ENCODE measurements around the gene TAP1. TPM values are rescaled to one million over a fixed set of nuclear protein-coding genes. Genes with fewer than 3 reads are reported as not detected.

Gene TAP1
- total RNA-seq, 1 experiment from 2014 or later = 13.6 TPM

DNA sequence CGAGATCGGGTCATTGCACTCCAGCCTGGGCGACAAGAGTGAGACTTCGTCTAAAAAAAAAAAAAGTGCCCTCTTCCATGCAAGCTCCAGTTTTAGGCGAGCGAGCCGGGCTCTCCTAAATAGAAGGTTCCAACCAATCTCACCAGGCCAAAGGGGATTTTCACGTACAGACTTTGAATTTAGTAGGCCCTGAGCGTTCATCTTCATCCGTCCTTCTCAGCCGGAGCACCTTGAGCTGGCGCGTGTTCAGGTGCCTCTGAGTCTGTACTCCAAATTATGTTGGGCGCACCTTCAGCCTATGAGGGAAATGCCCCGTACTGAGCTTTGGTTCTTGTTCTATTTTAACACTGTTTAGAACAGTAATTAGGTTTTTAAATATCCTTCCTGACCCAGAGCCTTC, 14.1 kb downstream of the TAP1 start:
- Mint-ChIP-seq H3K27ac (no peak overlapping the region), H3K9me3 (no peaks in the 10 kb centered on the region), H3K4me3 (no peak overlapping the region), H3K36me3 (peaks cover 19% of the 10 kb centered on the region), H3K4me1 (peaks cover 17% of the 10 kb centered on the region), H3K27me3 (ENCODE audit: low read depth) (peaks cover 65% of the 10 kb centered on the region)
- DNase-seq (ENCODE audit: low spot score) (no peak), ATAC-seq (no peak)
- no peak for TF ChIP-seq TEAD4 (CRISPR knock-in tag; IDR thresholded peaks at IDR 0.05)
- TF ChIP-seq, protein P1, sequence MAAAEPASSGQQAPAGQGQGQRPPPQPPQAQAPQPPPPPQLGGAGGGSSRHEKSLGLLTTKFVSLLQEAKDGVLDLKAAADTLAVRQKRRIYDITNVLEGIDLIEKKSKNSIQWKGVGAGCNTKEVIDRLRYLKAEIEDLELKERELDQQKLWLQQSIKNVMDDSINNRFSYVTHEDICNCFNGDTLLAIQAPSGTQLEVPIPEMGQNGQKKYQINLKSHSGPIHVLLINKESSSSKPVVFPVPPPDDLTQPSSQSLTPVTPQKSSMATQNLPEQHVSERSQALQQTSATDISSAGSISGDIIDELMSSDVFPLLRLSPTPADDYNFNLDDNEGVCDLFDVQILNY (CRISPR knock-in tag; IDR thresholded peaks at IDR 0.05) = 0 out of 2 replicates have a peak, but pooled peaks have one; percentile 6
- ChIA-PET CTCF (interaction anchor here (1.1 to 3.9 kb wide), 12 partner anchors 12 to 145 kb away, joined by 3 to 291 read pairs (median 16); partner anchors contain the start of genes PSMB9 and TAP1), POLR2A (interaction anchor here (1.3 to 1.7 kb wide), 3 partner anchors 14 to 133 kb away, joined by 8 to 16 read pairs (median 12); partner anchors contain the start of genes PSMB9 and TAP1)

DNA sequence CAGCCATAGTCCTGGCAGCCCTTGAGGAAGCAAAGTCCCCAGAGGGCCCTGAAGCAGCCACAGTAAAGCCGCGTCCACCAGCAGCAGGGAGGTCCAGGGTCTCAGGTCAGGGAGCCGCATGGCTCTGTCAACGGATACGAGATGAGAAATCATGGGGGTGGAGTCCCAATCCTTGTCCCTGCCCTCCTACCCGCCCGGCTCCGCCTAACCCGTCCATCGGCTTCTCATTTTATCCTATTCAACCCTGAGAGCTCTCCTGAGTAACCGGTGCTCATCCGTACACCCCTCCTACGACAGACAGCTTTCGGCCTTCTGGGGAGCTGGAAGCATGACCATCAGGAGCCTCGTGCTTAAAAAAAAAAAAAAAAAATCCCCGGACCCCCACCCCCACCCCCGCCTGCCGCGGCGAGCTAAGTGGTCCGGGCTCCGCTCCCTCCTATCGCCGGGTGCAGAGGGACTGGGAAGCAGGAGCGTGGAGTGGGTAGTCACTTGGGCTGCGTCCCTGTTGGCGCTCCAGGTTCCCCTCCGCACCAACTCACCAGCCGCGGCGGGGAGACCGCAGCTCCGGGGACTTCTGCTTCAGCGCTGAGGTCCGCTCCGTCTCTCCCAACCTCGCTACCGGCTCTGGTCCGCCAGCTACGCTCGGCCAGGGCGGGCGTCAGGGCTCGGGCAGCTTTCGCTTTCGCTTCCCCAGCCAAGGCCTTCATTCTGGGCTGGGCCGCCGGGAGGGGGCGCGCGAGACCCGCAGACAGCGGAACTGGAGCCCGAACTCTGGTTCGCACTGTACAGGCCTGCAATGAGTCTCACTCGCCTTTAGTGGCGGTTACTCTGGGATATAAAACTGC, 15.2 kb downstream of the TAP1 start, which contains the start of gene TAP2:
TAP2 (minus strand) TSS at position 626 of the 845 bp plus-strand sequence; CDS start at position 120, 506 bp downstream.
- CTCF ChIA-PET = interaction anchor here (0.6 to 3.9 kb wide), 73 partner anchors 8 to 1157 kb away, joined by 3 to 291 read pairs (median 4); partner anchors contain the start of genes ATF6B, BRD2, HLA-DMA and HLA-DMB
- Mint-ChIP-seq H3K36me3 (peaks cover 19% of the 10 kb centered on the region), H3K27ac (no peak within 1 kb of the TSS), H3K27me3 (ENCODE audit: low read depth) (peaks cover 55% of the 10 kb centered on the region), H3K9me3 (no peaks in the 10 kb centered on the region), H3K4me3 (peak within 1 kb of the TSS; percentile 72), H3K4me1 (peaks cover 17% of the 10 kb centered on the region)
- DNase-seq (ENCODE audit: low spot score) = peak; percentile 97
- ATAC-seq = peak; percentile 88
- POLR2A ChIA-PET = interaction anchor here (1.0 to 1.7 kb wide), 9 partner anchors 11 to 643 kb away, joined by 3 to 16 read pairs (median 4); partner anchors contain the start of genes HLA-DMA, PSMB9 and TAP1
- no peak for TF ChIP-seq KAT7 (CRISPR knock-in tag; IDR thresholded peaks at IDR 0.05; ENCODE audit: borderline replicate concordance)
- no peak for TF ChIP-seq ZNF416 (CRISPR knock-in tag; IDR thresholded peaks at IDR 0.05)
- TF ChIP-seq NFATC4 (CRISPR knock-in tag; IDR thresholded peaks at IDR 0.05) = no peak
- no peak for TF ChIP-seq ZNF423 (CRISPR knock-in tag; IDR thresholded peaks at IDR 0.05)
- TF ChIP-seq, protein P2, sequence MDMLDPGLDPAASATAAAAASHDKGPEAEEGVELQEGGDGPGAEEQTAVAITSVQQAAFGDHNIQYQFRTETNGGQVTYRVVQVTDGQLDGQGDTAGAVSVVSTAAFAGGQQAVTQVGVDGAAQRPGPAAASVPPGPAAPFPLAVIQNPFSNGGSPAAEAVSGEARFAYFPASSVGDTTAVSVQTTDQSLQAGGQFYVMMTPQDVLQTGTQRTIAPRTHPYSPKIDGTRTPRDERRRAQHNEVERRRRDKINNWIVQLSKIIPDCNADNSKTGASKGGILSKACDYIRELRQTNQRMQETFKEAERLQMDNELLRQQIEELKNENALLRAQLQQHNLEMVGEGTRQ (CRISPR knock-in tag; IDR thresholded peaks at IDR 0.05) = no peak
- TF ChIP-seq MXD4 (CRISPR knock-in tag; IDR thresholded peaks at IDR 0.05; ENCODE audit: borderline replicate concordance) = no peak
- TF ChIP-seq ZNF232 (CRISPR knock-in tag; IDR thresholded peaks at IDR 0.05) = no peak; the same call in 1 of the 2 replicates
- TF ChIP-seq ZNF396 (CRISPR knock-in tag; IDR thresholded peaks at IDR 0.05; ENCODE audit: borderline replicate concordance) = no peak
- TF ChIP-seq CBFB (CRISPR knock-in tag; IDR thresholded peaks at IDR 0.05; ENCODE audit: low read depth) = no peak
- TF ChIP-seq, protein P3, sequence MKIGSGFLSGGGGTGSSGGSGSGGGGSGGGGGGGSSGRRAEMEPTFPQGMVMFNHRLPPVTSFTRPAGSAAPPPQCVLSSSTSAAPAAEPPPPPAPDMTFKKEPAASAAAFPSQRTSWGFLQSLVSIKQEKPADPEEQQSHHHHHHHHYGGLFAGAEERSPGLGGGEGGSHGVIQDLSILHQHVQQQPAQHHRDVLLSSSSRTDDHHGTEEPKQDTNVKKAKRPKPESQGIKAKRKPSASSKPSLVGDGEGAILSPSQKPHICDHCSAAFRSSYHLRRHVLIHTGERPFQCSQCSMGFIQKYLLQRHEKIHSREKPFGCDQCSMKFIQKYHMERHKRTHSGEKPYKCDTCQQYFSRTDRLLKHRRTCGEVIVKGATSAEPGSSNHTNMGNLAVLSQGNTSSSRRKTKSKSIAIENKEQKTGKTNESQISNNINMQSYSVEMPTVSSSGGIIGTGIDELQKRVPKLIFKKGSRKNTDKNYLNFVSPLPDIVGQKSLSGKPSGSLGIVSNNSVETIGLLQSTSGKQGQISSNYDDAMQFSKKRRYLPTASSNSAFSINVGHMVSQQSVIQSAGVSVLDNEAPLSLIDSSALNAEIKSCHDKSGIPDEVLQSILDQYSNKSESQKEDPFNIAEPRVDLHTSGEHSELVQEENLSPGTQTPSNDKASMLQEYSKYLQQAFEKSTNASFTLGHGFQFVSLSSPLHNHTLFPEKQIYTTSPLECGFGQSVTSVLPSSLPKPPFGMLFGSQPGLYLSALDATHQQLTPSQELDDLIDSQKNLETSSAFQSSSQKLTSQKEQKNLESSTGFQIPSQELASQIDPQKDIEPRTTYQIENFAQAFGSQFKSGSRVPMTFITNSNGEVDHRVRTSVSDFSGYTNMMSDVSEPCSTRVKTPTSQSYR (CRISPR knock-in tag; IDR thresholded peaks at IDR 0.05) = no peak
- TF ChIP-seq, protein P4, sequence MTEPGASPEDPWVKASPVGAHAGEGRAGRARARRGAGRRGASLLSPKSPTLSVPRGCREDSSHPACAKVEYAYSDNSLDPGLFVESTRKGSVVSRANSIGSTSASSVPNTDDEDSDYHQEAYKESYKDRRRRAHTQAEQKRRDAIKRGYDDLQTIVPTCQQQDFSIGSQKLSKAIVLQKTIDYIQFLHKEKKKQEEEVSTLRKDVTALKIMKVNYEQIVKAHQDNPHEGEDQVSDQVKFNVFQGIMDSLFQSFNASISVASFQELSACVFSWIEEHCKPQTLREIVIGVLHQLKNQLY (CRISPR knock-in tag; IDR thresholded peaks at IDR 0.05) = no peak
- TF ChIP-seq ZNF219 (CRISPR knock-in tag; IDR thresholded peaks at IDR 0.05; ENCODE audit: borderline replicate concordance) = no peak
- TF ChIP-seq, protein P5, sequence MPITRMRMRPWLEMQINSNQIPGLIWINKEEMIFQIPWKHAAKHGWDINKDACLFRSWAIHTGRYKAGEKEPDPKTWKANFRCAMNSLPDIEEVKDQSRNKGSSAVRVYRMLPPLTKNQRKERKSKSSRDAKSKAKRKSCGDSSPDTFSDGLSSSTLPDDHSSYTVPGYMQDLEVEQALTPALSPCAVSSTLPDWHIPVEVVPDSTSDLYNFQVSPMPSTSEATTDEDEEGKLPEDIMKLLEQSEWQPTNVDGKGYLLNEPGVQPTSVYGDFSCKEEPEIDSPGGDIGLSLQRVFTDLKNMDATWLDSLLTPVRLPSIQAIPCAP (CRISPR knock-in tag; IDR thresholded peaks at IDR 0.05) = peak; percentile 98
- TF ChIP-seq, protein P6, sequence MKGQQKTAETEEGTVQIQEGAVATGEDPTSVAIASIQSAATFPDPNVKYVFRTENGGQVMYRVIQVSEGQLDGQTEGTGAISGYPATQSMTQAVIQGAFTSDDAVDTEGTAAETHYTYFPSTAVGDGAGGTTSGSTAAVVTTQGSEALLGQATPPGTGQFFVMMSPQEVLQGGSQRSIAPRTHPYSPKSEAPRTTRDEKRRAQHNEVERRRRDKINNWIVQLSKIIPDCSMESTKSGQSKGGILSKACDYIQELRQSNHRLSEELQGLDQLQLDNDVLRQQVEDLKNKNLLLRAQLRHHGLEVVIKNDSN (CRISPR knock-in tag; IDR thresholded peaks at IDR 0.05) = no peak
- TF ChIP-seq, protein P7, sequence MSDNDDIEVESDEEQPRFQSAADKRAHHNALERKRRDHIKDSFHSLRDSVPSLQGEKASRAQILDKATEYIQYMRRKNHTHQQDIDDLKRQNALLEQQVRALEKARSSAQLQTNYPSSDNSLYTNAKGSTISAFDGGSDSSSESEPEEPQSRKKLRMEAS (CRISPR knock-in tag; IDR thresholded peaks at IDR 0.05) = peak; percentile 48; the same call in 1 of the 2 replicates
- no peak for TF ChIP-seq SOX15 (CRISPR knock-in tag; IDR thresholded peaks at IDR 0.05)
- TF ChIP-seq, protein P8, sequence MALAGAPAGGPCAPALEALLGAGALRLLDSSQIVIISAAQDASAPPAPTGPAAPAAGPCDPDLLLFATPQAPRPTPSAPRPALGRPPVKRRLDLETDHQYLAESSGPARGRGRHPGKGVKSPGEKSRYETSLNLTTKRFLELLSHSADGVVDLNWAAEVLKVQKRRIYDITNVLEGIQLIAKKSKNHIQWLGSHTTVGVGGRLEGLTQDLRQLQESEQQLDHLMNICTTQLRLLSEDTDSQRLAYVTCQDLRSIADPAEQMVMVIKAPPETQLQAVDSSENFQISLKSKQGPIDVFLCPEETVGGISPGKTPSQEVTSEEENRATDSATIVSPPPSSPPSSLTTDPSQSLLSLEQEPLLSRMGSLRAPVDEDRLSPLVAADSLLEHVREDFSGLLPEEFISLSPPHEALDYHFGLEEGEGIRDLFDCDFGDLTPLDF (CRISPR knock-in tag; IDR thresholded peaks at IDR 0.05) = no peak
- 0 out of 2 replicates have a peak, but pooled peaks have one; percentile 35 for TF ChIP-seq GABPB1 (CRISPR knock-in tag; IDR thresholded peaks at IDR 0.05)
- TF ChIP-seq PRRX2 (CRISPR knock-in tag; IDR thresholded peaks at IDR 0.05) = no peak
- no peak for TF ChIP-seq ELF4 (CRISPR knock-in tag; IDR thresholded peaks at IDR 0.05; ENCODE audit: low read depth)
- TF ChIP-seq NR2C2 (CRISPR knock-in tag; IDR thresholded peaks at IDR 0.05) = no peak
- TF ChIP-seq, protein P9, sequence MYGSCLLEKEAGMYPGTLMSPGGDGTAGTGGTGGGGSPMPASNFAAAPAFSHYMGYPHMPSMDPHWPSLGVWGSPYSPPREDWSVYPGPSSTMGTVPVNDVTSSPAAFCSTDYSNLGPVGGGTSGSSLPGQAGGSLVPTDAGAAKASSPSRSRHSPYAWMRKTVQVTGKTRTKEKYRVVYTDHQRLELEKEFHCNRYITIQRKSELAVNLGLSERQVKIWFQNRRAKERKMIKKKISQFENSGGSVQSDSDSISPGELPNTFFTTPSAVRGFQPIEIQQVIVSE (CRISPR knock-in tag; IDR thresholded peaks at IDR 0.05; ENCODE audit: borderline replicate concordance) = no peak
- TF ChIP-seq MYBL2 (CRISPR knock-in tag; IDR thresholded peaks at IDR 0.05) = no peak
